IMR-90 (cell line): Measurements from ENCODE around the gene CYGB.

Experiments used
- BHLHE40 ChIP-seq: fragments of 150-350 bp; IDR thresholded peaks from 2 replicates; pipeline ENCODE4 v1.6.1; 2016; ENCODE audit warnings: mild to moderate bottlenecking, low read depth, low read length
- CHD1 ChIP-seq: IDR thresholded peaks from 2 replicates; pipeline ENCODE4 v1.6.1; 2012; ENCODE audit warnings: low read depth, low read length, improper control_type of control experiment
- ELK1 ChIP-seq: fragments of 150-350 bp; IDR thresholded peaks from 2 replicates; pipeline ENCODE4 v1.6.1; 2016; ENCODE audit warnings: low read depth, mild to moderate bottlenecking, low read length, moderate library complexity, borderline replicate concordance
- NFE2L2 ChIP-seq: fragments of 150-350 bp; IDR thresholded peaks from 2 replicates; pipeline ENCODE4 v1.6.1; 2016; ENCODE audit warnings: low read depth, mild to moderate bottlenecking, low read length
- POLR2A ChIP-seq: IDR thresholded peaks from 2 replicates; pipeline ENCODE4 v1.6.1; 2012; ENCODE audit warnings: mild to moderate bottlenecking, low read depth, low read length
- RAD21 ChIP-seq: IDR thresholded peaks from 2 replicates; pipeline ENCODE4 v1.6.1; 2012; ENCODE audit warnings: low read length, improper control_type of control experiment
- RCOR1 ChIP-seq: IDR thresholded peaks from 2 replicates; pipeline ENCODE4 v1.6.1; 2012; ENCODE audit warnings: mild to moderate bottlenecking, low read length, improper control_type of control experiment; ENCODE audit not compliant: insufficient replicate concordance
- RFX5 ChIP-seq: IDR thresholded peaks from 2 replicates; pipeline ENCODE4 v1.8.0; 2012; ENCODE audit warnings: low read depth, mild to moderate bottlenecking, low read length, moderate library complexity
- TF ChIP-seq, protein P1 (sequence below): conservative IDR thresholded peaks from 2 replicates; pipeline ENCODE4 v1.5.1; 2012; ENCODE audit warnings: mild to moderate bottlenecking, low read depth, low read length, improper control_type of control experiment
- TF ChIP-seq, protein P2 (sequence below): fragments of 150-350 bp; IDR thresholded peaks from 2 replicates; pipeline ENCODE4 v1.6.1; 2017; ENCODE audit warnings: mild to moderate bottlenecking, antibody characterized with exemption, low read length, low read depth

GRCh38 chr17:76544546-76545365 is 7.2 kb upstream of the CYGB start:
- TF ChIP-seq POLR2A (no peak), RFX5 (no peak), CHD1 (no peak), BHLHE40 (no peak), RAD21 (no peak), NFE2L2 (no peak), ELK1 (no peak), RCOR1 (no peak)
- TF ChIP-seq, protein P1, sequence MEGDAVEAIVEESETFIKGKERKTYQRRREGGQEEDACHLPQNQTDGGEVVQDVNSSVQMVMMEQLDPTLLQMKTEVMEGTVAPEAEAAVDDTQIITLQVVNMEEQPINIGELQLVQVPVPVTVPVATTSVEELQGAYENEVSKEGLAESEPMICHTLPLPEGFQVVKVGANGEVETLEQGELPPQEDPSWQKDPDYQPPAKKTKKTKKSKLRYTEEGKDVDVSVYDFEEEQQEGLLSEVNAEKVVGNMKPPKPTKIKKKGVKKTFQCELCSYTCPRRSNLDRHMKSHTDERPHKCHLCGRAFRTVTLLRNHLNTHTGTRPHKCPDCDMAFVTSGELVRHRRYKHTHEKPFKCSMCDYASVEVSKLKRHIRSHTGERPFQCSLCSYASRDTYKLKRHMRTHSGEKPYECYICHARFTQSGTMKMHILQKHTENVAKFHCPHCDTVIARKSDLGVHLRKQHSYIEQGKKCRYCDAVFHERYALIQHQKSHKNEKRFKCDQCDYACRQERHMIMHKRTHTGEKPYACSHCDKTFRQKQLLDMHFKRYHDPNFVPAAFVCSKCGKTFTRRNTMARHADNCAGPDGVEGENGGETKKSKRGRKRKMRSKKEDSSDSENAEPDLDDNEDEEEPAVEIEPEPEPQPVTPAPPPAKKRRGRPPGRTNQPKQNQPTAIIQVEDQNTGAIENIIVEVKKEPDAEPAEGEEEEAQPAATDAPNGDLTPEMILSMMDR: no peak
- TF ChIP-seq, protein P2, sequence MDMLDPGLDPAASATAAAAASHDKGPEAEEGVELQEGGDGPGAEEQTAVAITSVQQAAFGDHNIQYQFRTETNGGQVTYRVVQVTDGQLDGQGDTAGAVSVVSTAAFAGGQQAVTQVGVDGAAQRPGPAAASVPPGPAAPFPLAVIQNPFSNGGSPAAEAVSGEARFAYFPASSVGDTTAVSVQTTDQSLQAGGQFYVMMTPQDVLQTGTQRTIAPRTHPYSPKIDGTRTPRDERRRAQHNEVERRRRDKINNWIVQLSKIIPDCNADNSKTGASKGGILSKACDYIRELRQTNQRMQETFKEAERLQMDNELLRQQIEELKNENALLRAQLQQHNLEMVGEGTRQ: no peak
